Pericardium fibroblast (primary cell): ENCODE measurements around the gene FCHO2. TPM values are rescaled to one million over a fixed set of nuclear protein-coding genes. Genes with fewer than 3 reads are reported as not detected.

Experiments used
- total RNA-seq: library from RNA; depleted of rRNA; stranded (reverse); fragments of >200 nt; gene quantifications from 2 replicates; pipeline ENCODE4 v1.2.3, GENCODE V29; 2015

Gene FCHO2, protein sequence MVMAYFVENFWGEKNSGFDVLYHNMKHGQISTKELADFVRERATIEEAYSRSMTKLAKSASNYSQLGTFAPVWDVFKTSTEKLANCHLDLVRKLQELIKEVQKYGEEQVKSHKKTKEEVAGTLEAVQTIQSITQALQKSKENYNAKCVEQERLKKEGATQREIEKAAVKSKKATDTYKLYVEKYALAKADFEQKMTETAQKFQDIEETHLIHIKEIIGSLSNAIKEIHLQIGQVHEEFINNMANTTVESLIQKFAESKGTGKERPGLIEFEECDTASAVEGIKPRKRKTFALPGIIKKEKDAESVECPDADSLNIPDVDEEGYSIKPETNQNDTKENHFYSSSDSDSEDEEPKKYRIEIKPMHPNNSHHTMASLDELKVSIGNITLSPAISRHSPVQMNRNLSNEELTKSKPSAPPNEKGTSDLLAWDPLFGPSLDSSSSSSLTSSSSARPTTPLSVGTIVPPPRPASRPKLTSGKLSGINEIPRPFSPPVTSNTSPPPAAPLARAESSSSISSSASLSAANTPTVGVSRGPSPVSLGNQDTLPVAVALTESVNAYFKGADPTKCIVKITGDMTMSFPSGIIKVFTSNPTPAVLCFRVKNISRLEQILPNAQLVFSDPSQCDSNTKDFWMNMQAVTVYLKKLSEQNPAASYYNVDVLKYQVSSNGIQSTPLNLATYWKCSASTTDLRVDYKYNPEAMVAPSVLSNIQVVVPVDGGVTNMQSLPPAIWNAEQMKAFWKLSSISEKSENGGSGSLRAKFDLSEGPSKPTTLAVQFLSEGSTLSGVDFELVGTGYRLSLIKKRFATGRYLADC
- 6.5 and 17.0 TPM in 2 replicates for total RNA-seq

DNA sequence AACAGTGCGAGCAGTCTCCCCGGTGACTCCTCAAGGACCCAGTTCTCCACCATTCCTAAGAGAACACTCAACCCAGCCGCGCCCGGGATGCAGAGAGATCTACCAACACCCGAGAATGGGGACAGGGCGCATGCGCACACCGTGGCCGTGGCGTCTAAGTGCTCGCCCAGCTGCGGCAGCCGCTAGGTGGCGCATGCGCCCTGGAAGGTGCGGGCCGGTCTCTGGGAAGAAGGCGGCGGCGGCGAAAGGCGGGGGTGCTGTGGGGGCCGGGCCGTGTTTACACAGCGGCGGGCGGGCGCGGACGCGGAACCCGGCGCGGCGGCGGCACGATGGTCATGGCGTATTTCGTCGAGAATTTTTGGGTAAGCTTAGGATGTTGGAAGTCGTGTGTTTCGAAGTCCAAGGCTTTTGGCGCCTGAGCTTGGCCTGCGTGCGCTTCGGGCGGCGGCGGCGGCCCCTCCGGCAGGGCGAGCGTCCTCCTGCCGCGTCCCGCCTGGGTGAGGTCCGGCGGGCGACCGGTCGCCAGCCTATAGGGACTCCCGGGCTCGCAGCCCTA is at the start of gene FCHO2:
Gene FCHO2, plus strand, starts transcription at position 274 of the 556 bp plus-strand sequence. Its CDS starts 56 bp downstream, at position 330.

DNA sequence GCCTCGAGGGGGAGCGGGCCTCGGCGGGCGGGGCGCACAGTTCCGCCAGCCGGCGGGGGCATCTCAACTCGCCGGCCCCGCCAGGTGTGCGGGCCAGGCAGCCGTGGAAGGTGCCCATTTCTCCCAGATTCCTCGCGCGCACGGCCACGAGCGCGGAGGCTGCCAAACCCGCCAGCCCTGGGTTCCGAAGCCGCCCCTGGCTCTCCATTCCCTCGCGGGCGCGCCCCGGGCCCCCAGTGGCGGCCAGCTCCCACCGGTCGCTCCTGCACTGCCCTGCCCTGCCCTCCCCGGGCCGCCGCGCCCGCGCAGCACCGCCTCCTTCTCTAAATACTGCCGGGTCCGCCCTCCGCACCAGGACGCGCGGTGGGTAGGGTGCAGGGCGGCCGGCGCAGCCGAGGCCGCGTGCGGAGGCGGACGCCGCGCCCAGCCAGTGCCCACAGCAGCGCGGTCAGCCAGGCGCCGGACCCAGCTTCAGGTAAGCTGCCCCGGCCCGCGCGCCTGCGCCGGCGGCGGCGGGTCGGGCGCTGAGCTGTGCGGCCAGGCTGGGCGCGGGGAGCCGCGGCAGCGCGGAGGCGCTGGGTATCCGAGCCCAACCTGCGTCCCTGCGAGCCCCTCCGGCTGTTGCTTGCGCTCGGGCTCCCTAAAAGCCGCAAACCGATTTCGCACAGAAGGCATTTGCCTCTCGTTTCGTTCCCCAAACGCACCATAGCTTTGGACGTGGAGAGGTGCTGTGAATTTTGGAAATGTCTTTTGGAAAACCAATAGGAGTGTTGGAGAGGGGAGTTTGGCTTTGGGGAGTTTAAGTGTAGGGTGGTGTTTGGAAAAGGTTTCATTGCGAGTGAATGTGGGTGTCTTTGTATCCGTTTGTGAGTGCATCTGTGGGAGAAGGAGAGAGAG is 164.6 kb downstream of the FCHO2 start, which contains the start of gene TMEM171:
Gene TMEM171, plus strand, starts transcription at position 354 of the 897 bp plus-strand sequence. CDS start 2,799 bp downstream, outside the sequence.

Other genes with a start within 250 kb of the FCHO2 start
- 97.5 and 111 TPM in 2 replicates for gene TNPO1, start 139.4 kb upstream of the FCHO2 start, total RNA-seq
- 2.7 and 3.5 TPM in 2 replicates for gene TMEM171, start 164.5 kb downstream of the FCHO2 start, total RNA-seq
- gene TMEM174, start 217.2 kb downstream of the FCHO2 start, total RNA-seq: not detected in 2 replicates